Measurements from ENCODE around the gene DEPP1. TPM values are rescaled to one million over a fixed set of nuclear protein-coding genes. Genes with fewer than 3 reads are reported as not detected.

DEPP1 gene
- total and polyA plus RNA-seq, 10 of the 15 experiments (the other 5 are each of a cell fraction or from before 2014, with no cell fraction given), result 1.7 to 12.1 (median 7.3) TPM

DNA sequence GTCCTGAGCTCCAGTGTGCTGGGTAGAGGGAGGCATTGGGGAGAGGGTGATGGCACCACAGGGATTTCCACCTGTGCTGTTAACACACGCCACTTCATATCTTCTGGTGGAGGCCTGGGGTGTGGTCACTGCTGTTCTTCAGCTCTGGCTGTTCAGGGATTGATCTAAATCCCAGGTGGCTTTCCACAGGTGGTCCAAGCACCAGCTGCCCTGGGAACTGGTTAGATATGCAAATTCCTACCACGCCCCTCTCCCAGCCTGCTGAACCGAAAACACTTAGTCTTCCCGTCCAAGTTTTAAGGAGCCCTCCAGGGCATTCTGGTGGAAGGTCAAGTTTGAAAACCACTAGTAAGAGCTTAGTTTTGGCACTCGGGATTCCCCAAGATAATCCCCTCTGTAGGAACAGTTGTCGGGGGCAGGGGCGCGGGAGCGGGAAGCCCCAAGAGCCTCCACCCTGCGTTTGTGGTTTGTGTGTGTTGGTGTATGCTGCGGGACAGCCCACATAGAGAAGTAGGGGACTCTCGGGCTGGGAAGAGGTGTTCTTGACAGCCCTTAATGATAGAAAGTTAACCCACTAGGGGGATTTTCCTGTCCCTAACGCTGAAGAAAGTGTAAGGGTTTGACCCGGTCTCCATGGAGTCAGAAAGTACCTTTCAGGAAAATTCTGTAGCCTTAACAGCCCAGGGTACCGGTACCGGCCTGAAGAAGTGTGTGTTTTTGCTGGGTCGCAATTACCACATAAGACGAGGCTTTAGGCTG lies 5.1 kb downstream of the DEPP1 start (continued):
- TF ChIP-seq, protein P1, sequence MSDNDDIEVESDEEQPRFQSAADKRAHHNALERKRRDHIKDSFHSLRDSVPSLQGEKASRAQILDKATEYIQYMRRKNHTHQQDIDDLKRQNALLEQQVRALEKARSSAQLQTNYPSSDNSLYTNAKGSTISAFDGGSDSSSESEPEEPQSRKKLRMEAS (IDR thresholded peaks at IDR 0.05; ENCODE audit: low read depth, low read length), result peak; percentile 56
- TF ChIP-seq, protein P2, sequence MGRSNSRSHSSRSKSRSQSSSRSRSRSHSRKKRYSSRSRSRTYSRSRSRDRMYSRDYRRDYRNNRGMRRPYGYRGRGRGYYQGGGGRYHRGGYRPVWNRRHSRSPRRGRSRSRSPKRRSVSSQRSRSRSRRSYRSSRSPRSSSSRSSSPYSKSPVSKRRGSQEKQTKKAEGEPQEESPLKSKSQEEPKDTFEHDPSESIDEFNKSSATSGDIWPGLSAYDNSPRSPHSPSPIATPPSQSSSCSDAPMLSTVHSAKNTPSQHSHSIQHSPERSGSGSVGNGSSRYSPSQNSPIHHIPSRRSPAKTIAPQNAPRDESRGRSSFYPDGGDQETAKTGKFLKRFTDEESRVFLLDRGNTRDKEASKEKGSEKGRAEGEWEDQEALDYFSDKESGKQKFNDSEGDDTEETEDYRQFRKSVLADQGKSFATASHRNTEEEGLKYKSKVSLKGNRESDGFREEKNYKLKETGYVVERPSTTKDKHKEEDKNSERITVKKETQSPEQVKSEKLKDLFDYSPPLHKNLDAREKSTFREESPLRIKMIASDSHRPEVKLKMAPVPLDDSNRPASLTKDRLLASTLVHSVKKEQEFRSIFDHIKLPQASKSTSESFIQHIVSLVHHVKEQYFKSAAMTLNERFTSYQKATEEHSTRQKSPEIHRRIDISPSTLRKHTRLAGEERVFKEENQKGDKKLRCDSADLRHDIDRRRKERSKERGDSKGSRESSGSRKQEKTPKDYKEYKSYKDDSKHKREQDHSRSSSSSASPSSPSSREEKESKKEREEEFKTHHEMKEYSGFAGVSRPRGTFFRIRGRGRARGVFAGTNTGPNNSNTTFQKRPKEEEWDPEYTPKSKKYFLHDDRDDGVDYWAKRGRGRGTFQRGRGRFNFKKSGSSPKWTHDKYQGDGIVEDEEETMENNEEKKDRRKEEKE (IDR thresholded peaks at IDR 0.05), result no peak
- TF ChIP-seq NRF1 (conservative IDR thresholded peaks at IDR 0.05; ENCODE audit: low read depth, low read length) (no peak), NR2F1 (conservative IDR thresholded peaks at IDR 0.05) (peak; percentile 83), LARP7 (IDR thresholded peaks at IDR 0.05) (no peak), CEBPB (IDR thresholded peaks at IDR 0.05; ENCODE audit: borderline replicate concordance in 1 of 2, low read depth in 2 of 2, low read length in 2 of 2) (no peak), TCF12 (IDR thresholded peaks at IDR 0.05; ENCODE audit: low read depth, low read length) (no peak), POLR2AphosphoS5 (IDR thresholded peaks at IDR 0.05; ENCODE audit: low read length) (no peak), CHD2 (IDR thresholded peaks at IDR 0.05; ENCODE audit: borderline replicate concordance, low read depth, low read length) (no peak), ZNF207 (IDR thresholded peaks at IDR 0.05; ENCODE audit: borderline replicate concordance) (no peak), ASH2L (IDR thresholded peaks at IDR 0.05; ENCODE audit: borderline replicate concordance, low read depth) (no peak), KDM1A (IDR thresholded peaks at IDR 0.05; ENCODE audit: borderline replicate concordance) (no peak), MXI1 (IDR thresholded peaks at IDR 0.05; ENCODE audit: low read depth, low read length) (no peak), ELK1 (IDR thresholded peaks at IDR 0.05; ENCODE audit: low read depth, low read length) (no peak)
- TF ChIP-seq, protein P3, sequence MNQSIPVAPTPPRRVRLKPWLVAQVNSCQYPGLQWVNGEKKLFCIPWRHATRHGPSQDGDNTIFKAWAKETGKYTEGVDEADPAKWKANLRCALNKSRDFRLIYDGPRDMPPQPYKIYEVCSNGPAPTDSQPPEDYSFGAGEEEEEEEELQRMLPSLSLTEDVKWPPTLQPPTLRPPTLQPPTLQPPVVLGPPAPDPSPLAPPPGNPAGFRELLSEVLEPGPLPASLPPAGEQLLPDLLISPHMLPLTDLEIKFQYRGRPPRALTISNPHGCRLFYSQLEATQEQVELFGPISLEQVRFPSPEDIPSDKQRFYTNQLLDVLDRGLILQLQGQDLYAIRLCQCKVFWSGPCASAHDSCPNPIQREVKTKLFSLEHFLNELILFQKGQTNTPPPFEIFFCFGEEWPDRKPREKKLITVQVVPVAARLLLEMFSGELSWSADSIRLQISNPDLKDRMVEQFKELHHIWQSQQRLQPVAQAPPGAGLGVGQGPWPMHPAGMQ (IDR thresholded peaks at IDR 0.05; ENCODE audit: borderline replicate concordance), result peak; percentile 83; the same call in 1 of the 2 replicates
- TF ChIP-seq, protein P4, sequence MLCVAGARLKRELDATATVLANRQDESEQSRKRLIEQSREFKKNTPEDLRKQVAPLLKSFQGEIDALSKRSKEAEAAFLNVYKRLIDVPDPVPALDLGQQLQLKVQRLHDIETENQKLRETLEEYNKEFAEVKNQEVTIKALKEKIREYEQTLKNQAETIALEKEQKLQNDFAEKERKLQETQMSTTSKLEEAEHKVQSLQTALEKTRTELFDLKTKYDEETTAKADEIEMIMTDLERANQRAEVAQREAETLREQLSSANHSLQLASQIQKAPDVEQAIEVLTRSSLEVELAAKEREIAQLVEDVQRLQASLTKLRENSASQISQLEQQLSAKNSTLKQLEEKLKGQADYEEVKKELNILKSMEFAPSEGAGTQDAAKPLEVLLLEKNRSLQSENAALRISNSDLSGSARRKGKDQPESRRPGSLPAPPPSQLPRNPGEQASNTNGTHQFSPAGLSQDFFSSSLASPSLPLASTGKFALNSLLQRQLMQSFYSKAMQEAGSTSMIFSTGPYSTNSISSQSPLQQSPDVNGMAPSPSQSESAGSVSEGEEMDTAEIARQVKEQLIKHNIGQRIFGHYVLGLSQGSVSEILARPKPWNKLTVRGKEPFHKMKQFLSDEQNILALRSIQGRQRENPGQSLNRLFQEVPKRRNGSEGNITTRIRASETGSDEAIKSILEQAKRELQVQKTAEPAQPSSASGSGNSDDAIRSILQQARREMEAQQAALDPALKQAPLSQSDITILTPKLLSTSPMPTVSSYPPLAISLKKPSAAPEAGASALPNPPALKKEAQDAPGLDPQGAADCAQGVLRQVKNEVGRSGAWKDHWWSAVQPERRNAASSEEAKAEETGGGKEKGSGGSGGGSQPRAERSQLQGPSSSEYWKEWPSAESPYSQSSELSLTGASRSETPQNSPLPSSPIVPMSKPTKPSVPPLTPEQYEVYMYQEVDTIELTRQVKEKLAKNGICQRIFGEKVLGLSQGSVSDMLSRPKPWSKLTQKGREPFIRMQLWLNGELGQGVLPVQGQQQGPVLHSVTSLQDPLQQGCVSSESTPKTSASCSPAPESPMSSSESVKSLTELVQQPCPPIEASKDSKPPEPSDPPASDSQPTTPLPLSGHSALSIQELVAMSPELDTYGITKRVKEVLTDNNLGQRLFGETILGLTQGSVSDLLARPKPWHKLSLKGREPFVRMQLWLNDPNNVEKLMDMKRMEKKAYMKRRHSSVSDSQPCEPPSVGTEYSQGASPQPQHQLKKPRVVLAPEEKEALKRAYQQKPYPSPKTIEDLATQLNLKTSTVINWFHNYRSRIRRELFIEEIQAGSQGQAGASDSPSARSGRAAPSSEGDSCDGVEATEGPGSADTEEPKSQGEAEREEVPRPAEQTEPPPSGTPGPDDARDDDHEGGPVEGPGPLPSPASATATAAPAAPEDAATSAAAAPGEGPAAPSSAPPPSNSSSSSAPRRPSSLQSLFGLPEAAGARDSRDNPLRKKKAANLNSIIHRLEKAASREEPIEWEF (IDR thresholded peaks at IDR 0.05; ENCODE audit: insufficient replicate concordance, low read depth, low read length), result no peak
